Measurements from ENCODE around the gene USP21. TPM values are rescaled to one million over a fixed set of nuclear protein-coding genes. Genes with fewer than 3 reads are reported as not detected.

USP21 gene
- total and polyA plus RNA-seq, 11 donors: 12.3 to 20.0 (median 14.1) TPM

- H3K4me3 ChIP-seq: no peak overlapping the region
- TF ChIP-seq POLR2A (IDR thresholded peaks at IDR 0.05): no peak
- no peak for TF ChIP-seq CTCF (IDR thresholded peaks at IDR 0.05)
- ATAC-seq (no peak), DNase-seq (no peak)
- H3K4me1 ChIP-seq: peaks cover 0 to 31% (median 0%) of the 10 kb centered on the region in 12 donors
- no peak overlapping the region for H3K27ac ChIP-seq
- H3K36me3 ChIP-seq: no peaks in the 10 kb centered on the region
- H3K9me3 ChIP-seq: no peaks in the 10 kb centered on the region
- WGBS, 4 donors: 94 to 96% (median 95%) methylated on average over 29 of the region's 29 CpGs
- intact Hi-C loops (cut with DNase I): loop anchor here in 1 of 10 donors (10.0 kb wide), 1 partner anchor 466 kb away; no protein-coding TSS in a partner anchor
- no peaks in the 10 kb centered on the region for H3K27me3 ChIP-seq
Observed at GRCh38 chr1:161140755-161141400, 18.4 kb upstream of the USP21 start.

GRCh38 chr1:161145832-161146231 lies 13.5 kb upstream of the USP21 start:
- H3K4me1 ChIP-seq: no peaks in the 10 kb centered on the region
- TF ChIP-seq CTCF (IDR thresholded peaks at IDR 0.05): no peak
- TF ChIP-seq POLR2A (IDR thresholded peaks at IDR 0.05): no peak
- no peaks in the 10 kb centered on the region for H3K9me3 ChIP-seq
- 75 to 83% (median 80%) methylated on average over 3 of the region's 3 CpGs for WGBS, 4 donors
- no peak overlapping the region for H3K4me3 ChIP-seq
- no peaks in the 10 kb centered on the region for H3K27me3 ChIP-seq
- intact Hi-C loops (cut with DNase I): loop anchor here in 1 of 10 donors (10.0 kb wide), 1 partner anchor 471 kb away; no protein-coding TSS in a partner anchor
- H3K36me3 ChIP-seq: no peaks in the 10 kb centered on the region
- DNase-seq (no peak), ATAC-seq (no peak)
- H3K27ac ChIP-seq: no peak overlapping the region

- no peak for ATAC-seq
- peak overlapping the region; percentile 79 to 99 (median 94) for H3K27ac ChIP-seq
Observed at GRCh38 chr1:161153176-161153575, 6.1 kb upstream of the USP21 start.

More at GRCh38 chr1:161153176-161153575, 6.1 kb upstream of the USP21 start:
- Histone ChIP-seq H3K27me3 (no peaks in the 10 kb centered on the region), H3K4me3 (peak overlapping the region; percentile 59 to 93 (median 80)), H3K4me1 (peaks cover 0 to 21% (median 8%) of the 10 kb centered on the region in 12 donors), H3K36me3 (peaks cover 0 to 16% (median 13%) of the 10 kb centered on the region in 9 donors), H3K9me3 (no peaks in the 10 kb centered on the region)
- WGBS, 4 donors: 19 to 25% (median 24%) methylated on average over 9 of the region's 9 CpGs
- no peak for TF ChIP-seq CTCF (IDR thresholded peaks at IDR 0.05)
- TF ChIP-seq POLR2A (IDR thresholded peaks at IDR 0.05): no peak
- no peak for DNase-seq
- intact Hi-C loops (cut with DNase I): loop anchor here in 2 of 10 donors (1.0 to 5.0 kb wide), 2 partner anchors 20 to 156 kb away; no protein-coding TSS in a partner anchor

All from heart left ventricle (tissue), 16 donors.